ENCODE results near the gene BGN.

- no peak for TF ChIP-seq EZH2phosphoT487 (IDR thresholded peaks at IDR 0.05; ENCODE audit: borderline replicate concordance, low read length)
- no peak for TF ChIP-seq CTCF (conservative IDR thresholded peaks at IDR 0.05; ENCODE audit: low read depth, low read length)
Observed at GRCh38 chrX:153544727-153545126, 49.9 kb downstream of the BGN start.
